Subcutaneous abdominal adipose tissue (tissue), 5 donors: ENCODE measurements around the gene STK32C.
"Not testable (repeated sequence)": the region's sequence is repeated elsewhere in the genome, so short reads cannot be mapped to it uniquely, and the experiment has no call there.

ENCODE experiments used
- H3K27ac ChIP-seq: one replicate; pipeline ENCODE4 v1.7.0; 2013; ENCODE audit warnings: low read depth, mild to moderate bottlenecking, inconsistent platforms, low read length, moderate library complexity
- H3K27me3 ChIP-seq, 5 donors: one replicate each; pipeline ENCODE4 v1.7.0; 2013; ENCODE audit warnings: low read length in 5 of 5, inconsistent platforms in 1 of 5; ENCODE audit not compliant: control insufficient read depth in 5 of 5, insufficient read depth in 4 of 5
- H3K36me3 ChIP-seq, 5 donors: one replicate each; pipeline ENCODE4 v1.7.0; 2013; ENCODE audit warnings: low read length in 5 of 5; ENCODE audit not compliant: control insufficient read depth in 5 of 5, insufficient read depth in 5 of 5
- H3K4me1 ChIP-seq, 5 donors: one replicate each; pipeline ENCODE4 v1.7.0; 2013; ENCODE audit warnings: low read length in 5 of 5, mild to moderate bottlenecking in 3 of 5, moderate library complexity in 1 of 5; ENCODE audit not compliant: control insufficient read depth in 5 of 5, insufficient read depth in 5 of 5
- H3K4me3 ChIP-seq, 5 donors: one replicate each; pipeline ENCODE4 v1.7.0; 2013; ENCODE audit warnings: low read length in 5 of 5, low read depth in 1 of 5
- H3K9ac ChIP-seq, 5 donors: one replicate each; pipeline ENCODE4 v1.7.0; 2013; ENCODE audit warnings: low read length in 5 of 5, mild to moderate bottlenecking in 4 of 5, moderate library complexity in 3 of 5
- H3K9me3 ChIP-seq, 5 donors: one replicate each; pipeline ENCODE4 v1.7.0; 2013; ENCODE audit warnings: low read length in 5 of 5; ENCODE audit not compliant: control insufficient read depth in 5 of 5
- donor health status: healthy.
- donor health status: healthy.
- donor health status: healthy.
- donor health status: healthy.
- donor health status: healthy.

STK32C gene

DNA sequence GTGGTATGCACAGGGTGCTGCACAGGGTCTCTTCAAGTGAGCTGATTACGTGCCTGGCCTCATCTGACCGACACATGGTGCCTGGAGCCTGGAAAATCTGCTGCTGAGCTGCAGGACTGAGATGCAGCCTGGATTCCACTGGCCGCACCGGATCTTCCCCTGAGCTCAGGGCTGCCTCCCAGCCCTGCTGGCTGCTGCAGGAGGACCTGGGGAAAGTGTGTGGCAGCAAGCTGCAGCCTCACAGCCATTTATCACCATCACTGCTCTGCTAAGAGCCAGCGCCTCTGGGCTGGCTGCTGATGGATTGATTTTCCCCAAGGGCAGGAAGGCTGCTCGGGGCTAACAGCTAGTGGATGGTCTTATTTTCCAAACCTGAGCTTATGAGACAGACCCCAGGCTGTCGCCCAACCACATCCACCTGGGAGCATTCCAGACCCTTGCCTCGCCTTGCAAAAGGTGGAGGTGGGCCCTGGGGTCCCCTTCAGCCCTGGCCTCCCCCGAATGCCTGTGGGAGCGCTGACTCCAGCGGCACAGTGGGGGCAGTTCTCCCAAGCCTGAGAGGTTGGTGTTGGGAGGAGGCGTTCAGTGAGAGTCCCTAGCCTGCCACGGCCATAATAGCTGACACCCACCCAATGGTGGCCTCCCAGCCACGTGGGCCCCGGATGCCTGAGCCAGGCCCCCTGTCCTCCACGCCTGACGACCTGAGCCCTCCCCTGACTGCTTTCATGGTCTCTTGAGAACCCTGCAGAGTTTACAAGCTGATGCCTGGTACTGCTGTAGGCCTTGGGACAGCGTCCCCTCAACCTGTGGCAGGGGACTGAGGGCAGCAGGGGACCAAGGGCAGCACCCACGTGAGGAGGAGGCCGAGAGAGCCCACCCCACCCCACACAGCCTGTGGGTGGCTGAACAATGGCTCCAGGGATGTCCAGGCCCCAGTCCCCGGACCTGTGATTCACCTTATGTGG is 38.2 kb downstream of the STK32C start:
- Histone ChIP-seq H3K9me3 (no peaks in the 10 kb centered on the region), H3K9ac (no peak overlapping the region), H3K4me3 (no peak overlapping the region), H3K27ac (no peak overlapping the region), H3K36me3 (peaks cover 0 to 2% (median 0%) of the 10 kb centered on the region in 5 donors), H3K27me3 (no peaks in the 10 kb centered on the region), H3K4me1 (peaks cover 1 to 15% (median 10%) of the 10 kb centered on the region in 5 donors)

GRCh38 chr10:132267916-132268315 is 39.8 kb downstream of the STK32C start:
- not testable (repeated sequence) for H3K9ac ChIP-seq, H3K27me3 ChIP-seq, H3K27ac ChIP-seq, H3K4me3 ChIP-seq, H3K9me3 ChIP-seq, H3K36me3 ChIP-seq
- peaks cover 1 to 15% (median 10%) of the 10 kb centered on the region in 5 donors for H3K4me1 ChIP-seq

- H3K4me3 ChIP-seq = no peak overlapping the region
- peaks cover 0 to 2% (median 0%) of the 10 kb centered on the region in 5 donors for H3K36me3 ChIP-seq
- H3K27ac ChIP-seq = no peak overlapping the region
- H3K9me3 ChIP-seq = no peaks in the 10 kb centered on the region
- H3K4me1 ChIP-seq = peaks cover 0 to 5% (median 0%) of the 10 kb centered on the region in 5 donors
- no peak overlapping the region for H3K9ac ChIP-seq
- no peaks in the 10 kb centered on the region for H3K27me3 ChIP-seq
Observed at GRCh38 chr10:132266594-132267161, 41.1 kb downstream of the STK32C start.

GRCh38 chr10:132265890-132266496 is 41.8 kb downstream of the STK32C start:
- Histone ChIP-seq H3K4me1 (peaks cover 0 to 5% (median 0%) of the 10 kb centered on the region in 5 donors), H3K4me3 (no peak overlapping the region), H3K36me3 (peaks cover 0 to 2% (median 0%) of the 10 kb centered on the region in 5 donors), H3K27ac (no peak overlapping the region), H3K9ac (no peak overlapping the region), H3K27me3 (no peaks in the 10 kb centered on the region), H3K9me3 (no peaks in the 10 kb centered on the region)

DNA sequence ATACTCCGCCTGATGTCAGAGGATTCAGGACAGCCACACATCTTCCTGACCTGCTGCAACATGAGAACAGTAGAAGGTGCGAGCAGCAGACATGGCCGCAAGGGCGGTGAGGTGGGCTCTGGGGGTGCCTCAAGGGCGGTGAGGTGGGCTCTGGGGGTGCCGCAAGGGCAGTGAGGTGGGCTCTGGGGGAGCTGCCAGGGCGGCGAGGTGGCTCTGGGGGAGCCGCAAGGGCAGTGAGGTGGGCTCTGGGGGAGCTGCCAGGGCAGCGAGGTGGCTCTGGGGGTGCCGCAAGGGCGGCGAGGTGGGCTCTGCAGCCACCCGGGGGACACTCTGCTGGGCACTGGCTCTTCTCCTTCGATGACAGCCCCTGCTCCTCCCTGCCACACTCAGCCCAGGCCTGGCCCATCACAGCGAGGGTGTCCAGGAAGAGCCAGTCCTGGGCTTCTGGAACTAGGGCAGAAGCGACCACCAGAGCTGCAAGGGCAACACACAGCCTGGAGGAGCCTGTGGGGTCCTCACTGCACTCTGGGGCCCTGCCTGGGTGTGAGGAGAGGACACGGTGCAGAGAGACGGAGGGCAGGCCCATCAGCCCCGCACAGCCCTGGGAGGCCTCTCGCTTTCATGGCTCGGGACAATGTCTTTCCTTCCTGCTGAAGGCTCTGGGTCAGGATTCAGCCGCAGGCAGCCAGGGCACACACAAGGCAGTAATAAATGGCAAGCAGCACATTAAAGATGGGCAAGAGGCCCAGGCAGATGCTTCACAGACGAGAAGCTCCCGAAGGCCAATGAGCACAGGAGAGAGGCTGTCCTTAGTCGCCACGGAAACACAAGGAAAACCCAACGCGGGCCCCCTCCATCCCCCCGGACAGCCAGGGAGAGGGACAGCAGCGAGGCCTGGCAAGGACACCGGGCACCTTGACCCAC is 42.5 kb downstream of the STK32C start:
- peaks cover 0 to 5% (median 0%) of the 10 kb centered on the region in 5 donors for H3K4me1 ChIP-seq
- no peak overlapping the region for H3K27ac ChIP-seq
- no peak overlapping the region for H3K4me3 ChIP-seq
- no peaks in the 10 kb centered on the region for H3K27me3 ChIP-seq
- H3K36me3 ChIP-seq = peaks cover 0 to 2% (median 0%) of the 10 kb centered on the region in 5 donors
- no peaks in the 10 kb centered on the region for H3K9me3 ChIP-seq
- H3K9ac ChIP-seq = no peak overlapping the region

- H3K27me3 ChIP-seq = no peaks in the 10 kb centered on the region
- H3K27ac ChIP-seq = no peak overlapping the region
- H3K9me3 ChIP-seq = no peaks in the 10 kb centered on the region
Observed at GRCh38 chr10:132264306-132264950, 43.3 kb downstream of the STK32C start.

GRCh38 chr10:132263866-132264265 is 43.9 kb downstream of the STK32C start:
- no peak overlapping the region for H3K4me3 ChIP-seq
- peaks cover 0 to 1% (median 0%) of the 10 kb centered on the region in 5 donors for H3K36me3 ChIP-seq
- H3K9ac ChIP-seq = no peak overlapping the region
- no peaks in the 10 kb centered on the region for H3K27me3 ChIP-seq
- H3K27ac ChIP-seq = no peak overlapping the region
- no peaks in the 10 kb centered on the region for H3K9me3 ChIP-seq
- peaks cover 0 to 5% (median 0%) of the 10 kb centered on the region in 5 donors for H3K4me1 ChIP-seq

More at GRCh38 chr10:132264306-132264950, 43.3 kb downstream of the STK32C start:
- Histone ChIP-seq H3K4me1 (peaks cover 0 to 5% (median 0%) of the 10 kb centered on the region in 5 donors), H3K36me3 (peaks cover 0 to 2% (median 0%) of the 10 kb centered on the region in 5 donors), H3K9ac (no peak overlapping the region), H3K4me3 (no peak overlapping the region)

- no peaks in the 10 kb centered on the region for H3K36me3 ChIP-seq
- H3K4me1 ChIP-seq = peaks cover 0 to 4% (median 0%) of the 10 kb centered on the region in 5 donors
Observed at GRCh38 chr10:132259702-132260482, 47.9 kb downstream of the STK32C start.

More at GRCh38 chr10:132259702-132260482, 47.9 kb downstream of the STK32C start:
- Histone ChIP-seq H3K4me3 (no peak overlapping the region), H3K9me3 (no peaks in the 10 kb centered on the region), H3K27ac (no peak overlapping the region), H3K27me3 (peaks cover 0 to 8% (median 0%) of the 10 kb centered on the region in 5 donors), H3K9ac (no peak overlapping the region)
